A549 (cell line): ENCODE measurements around the gene CLDN14.

Experiments used
- TF ChIP-seq, protein P1 (sequence below): IDR thresholded peaks from 2 replicates; pipeline ENCODE4 v1.6.1; 2012
- TF ChIP-seq, protein P2 (sequence below): fragments of >200 bp; sonication (Bioruptor Twin); formaldehyde crosslinking; IDR thresholded peaks from 3 replicates; pipeline ENCODE4 v1.5.1; 2016

DNA sequence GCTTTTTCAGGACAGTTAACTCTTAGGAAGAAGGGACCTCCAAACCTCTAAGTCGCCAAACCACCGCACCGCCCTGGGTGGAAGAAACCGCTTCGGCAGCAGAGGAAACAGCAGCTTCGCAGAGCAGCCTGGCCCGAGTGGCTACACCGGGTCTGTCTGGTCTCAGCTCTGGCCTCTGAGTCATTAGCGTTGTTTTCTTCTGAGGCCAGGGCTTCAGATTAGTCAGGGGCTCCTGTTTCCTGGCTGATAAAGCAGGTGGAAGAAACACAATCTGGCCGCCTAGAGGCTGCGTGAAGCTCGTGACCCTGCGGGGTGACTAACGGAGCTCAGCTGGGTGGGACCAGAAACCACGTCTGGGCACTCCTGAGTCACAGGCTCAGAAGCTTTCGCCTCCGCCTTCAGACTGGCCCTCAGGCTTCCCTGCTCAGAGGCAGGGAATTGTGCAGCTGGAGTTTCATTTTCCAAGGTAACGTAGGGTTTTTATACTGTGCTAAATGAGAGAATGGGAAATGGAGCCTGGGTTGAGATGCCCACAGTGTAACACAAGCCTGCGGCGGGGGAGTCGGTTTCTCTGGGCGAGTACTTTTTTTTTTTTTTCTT lies 49.9 kb downstream of the CLDN14 start:
- TF ChIP-seq, protein P1, sequence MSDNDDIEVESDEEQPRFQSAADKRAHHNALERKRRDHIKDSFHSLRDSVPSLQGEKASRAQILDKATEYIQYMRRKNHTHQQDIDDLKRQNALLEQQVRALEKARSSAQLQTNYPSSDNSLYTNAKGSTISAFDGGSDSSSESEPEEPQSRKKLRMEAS: peak; percentile 54
- TF ChIP-seq, protein P2, sequence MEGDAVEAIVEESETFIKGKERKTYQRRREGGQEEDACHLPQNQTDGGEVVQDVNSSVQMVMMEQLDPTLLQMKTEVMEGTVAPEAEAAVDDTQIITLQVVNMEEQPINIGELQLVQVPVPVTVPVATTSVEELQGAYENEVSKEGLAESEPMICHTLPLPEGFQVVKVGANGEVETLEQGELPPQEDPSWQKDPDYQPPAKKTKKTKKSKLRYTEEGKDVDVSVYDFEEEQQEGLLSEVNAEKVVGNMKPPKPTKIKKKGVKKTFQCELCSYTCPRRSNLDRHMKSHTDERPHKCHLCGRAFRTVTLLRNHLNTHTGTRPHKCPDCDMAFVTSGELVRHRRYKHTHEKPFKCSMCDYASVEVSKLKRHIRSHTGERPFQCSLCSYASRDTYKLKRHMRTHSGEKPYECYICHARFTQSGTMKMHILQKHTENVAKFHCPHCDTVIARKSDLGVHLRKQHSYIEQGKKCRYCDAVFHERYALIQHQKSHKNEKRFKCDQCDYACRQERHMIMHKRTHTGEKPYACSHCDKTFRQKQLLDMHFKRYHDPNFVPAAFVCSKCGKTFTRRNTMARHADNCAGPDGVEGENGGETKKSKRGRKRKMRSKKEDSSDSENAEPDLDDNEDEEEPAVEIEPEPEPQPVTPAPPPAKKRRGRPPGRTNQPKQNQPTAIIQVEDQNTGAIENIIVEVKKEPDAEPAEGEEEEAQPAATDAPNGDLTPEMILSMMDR: no peak
